Central memory CD8-positive, alpha-beta T cell (primary cell): ENCODE measurements around the gene MYO16.
"Not testable (repeated sequence)": the region's sequence is repeated elsewhere in the genome, so short reads cannot be mapped to it uniquely, and the experiment has no call there.

Source experiments
- ATAC-seq: fragments of 150-1000 bp; cut with Tn5 transposase; replicated peaks from 2 replicates; pipeline ENCODE4 v1.10.0; 2022; ENCODE audit warnings: mild to moderate bottlenecking, moderate FRiP score, moderate number of reproducible peaks; ENCODE audit not compliant: poor library complexity, severe bottlenecking; ENCODE audit errors: extremely low read depth
- DNase-seq, 2 donors: peaks; one replicate each; pipeline ENCODE4 v3.0.0; 2021; ENCODE audit warnings: low spot score in 2 of 2
- H3K27ac Mint-ChIP-seq: one replicate; pipeline ENCODE4 v1.8.0; 2022; ENCODE audit warnings: low read depth, mild to moderate bottlenecking, moderate library complexity, mixed read lengths
- H3K27me3 Mint-ChIP-seq: one replicate; pipeline ENCODE4 v1.8.0; 2022; ENCODE audit warnings: mixed read lengths
- H3K36me3 Mint-ChIP-seq: one replicate; pipeline ENCODE4 v1.8.0; 2022; ENCODE audit warnings: mild to moderate bottlenecking, moderate library complexity, mixed read lengths; ENCODE audit not compliant: insufficient read depth
- H3K4me1 Mint-ChIP-seq: one replicate; pipeline ENCODE4 v1.8.0; 2022; ENCODE audit warnings: mixed read lengths
- H3K4me3 Mint-ChIP-seq: one replicate; pipeline ENCODE4 v1.8.0; 2022; ENCODE audit warnings: mild to moderate bottlenecking, moderate library complexity, mixed read lengths
- H3K9me3 Mint-ChIP-seq: one replicate; pipeline ENCODE4 v1.8.0; 2022; ENCODE audit warnings: mixed read lengths

MYO16 gene

GRCh38 chr13:108760541-108760940, 131.1 kb downstream of the MYO16 start:
- H3K9me3 Mint-ChIP-seq, result no peaks in the 10 kb centered on the region
- no peak for DNase-seq
- no peak for ATAC-seq
- no peak overlapping the region for H3K4me3 Mint-ChIP-seq
- no peaks in the 10 kb centered on the region for H3K27me3 Mint-ChIP-seq
- H3K4me1 Mint-ChIP-seq, result no peaks in the 10 kb centered on the region
- peaks cover 2% of the 10 kb centered on the region for H3K36me3 Mint-ChIP-seq
- H3K27ac Mint-ChIP-seq, result no peak overlapping the region

DNA sequence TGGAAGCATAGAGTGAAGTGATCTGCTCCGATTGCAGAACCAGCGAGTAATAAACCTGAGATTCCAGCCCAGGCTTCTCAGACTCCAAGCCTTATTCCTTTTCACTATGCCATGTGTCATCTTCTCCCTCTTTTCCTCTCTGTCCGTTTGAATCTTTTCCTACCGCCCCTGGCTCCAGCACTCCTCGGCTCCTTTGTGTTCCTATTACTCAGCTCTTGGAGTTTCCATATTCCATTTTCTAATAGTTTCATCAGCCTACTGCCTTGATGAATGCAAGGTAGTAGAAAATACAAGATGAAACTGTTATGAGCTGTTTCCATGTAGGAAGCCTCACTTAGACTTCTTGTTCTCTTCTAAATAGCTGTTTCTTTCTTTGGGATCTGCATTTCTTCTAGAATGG, 138.6 kb downstream of the MYO16 start:
- no peak overlapping the region for H3K4me3 Mint-ChIP-seq
- no peaks in the 10 kb centered on the region for H3K27me3 Mint-ChIP-seq
- H3K9me3 Mint-ChIP-seq, result peaks cover 17% of the 10 kb centered on the region
- DNase-seq (no peak), ATAC-seq (no peak)
- no peaks in the 10 kb centered on the region for H3K4me1 Mint-ChIP-seq
- no peaks in the 10 kb centered on the region for H3K36me3 Mint-ChIP-seq
- H3K27ac Mint-ChIP-seq, result no peak overlapping the region

GRCh38 chr13:108769213-108770070, 140.0 kb downstream of the MYO16 start:
- Mint-ChIP-seq H3K4me3 (no peak overlapping the region), H3K27ac (no peak overlapping the region), H3K27me3 (no peaks in the 10 kb centered on the region), H3K4me1 (no peaks in the 10 kb centered on the region), H3K9me3 (peaks cover 17% of the 10 kb centered on the region), H3K36me3 (no peaks in the 10 kb centered on the region)
- DNase-seq (no peak), ATAC-seq (no peak)

DNA sequence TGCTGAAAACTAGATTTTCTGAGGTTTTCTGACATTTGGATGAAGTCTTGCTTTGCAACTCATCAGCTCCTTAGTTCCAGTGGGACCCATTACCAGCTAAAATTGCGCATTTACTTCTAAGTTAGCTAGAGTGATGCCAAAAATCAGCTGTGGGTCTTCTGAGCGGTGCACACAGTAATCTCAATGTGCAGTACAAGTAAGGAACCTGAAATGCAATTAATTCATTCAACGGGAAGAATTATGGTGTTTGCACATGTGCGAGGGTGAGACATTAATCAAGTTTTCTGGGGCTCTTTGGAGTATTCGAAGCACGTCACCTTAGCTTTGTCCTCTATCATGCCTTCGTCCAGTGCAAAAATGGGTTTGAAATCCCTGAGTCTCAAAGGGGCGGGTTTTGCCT, 146.2 kb downstream of the MYO16 start:
- no peaks in the 10 kb centered on the region for H3K27me3 Mint-ChIP-seq
- no peak overlapping the region for H3K4me3 Mint-ChIP-seq
- H3K4me1 Mint-ChIP-seq, result no peaks in the 10 kb centered on the region
- DNase-seq (no peak), ATAC-seq (no peak)
- H3K27ac Mint-ChIP-seq, result no peak overlapping the region
- H3K9me3 Mint-ChIP-seq, result peaks cover 6% of the 10 kb centered on the region
- no peaks in the 10 kb centered on the region for H3K36me3 Mint-ChIP-seq

GRCh38 chr13:108776650-108777049, 147.2 kb downstream of the MYO16 start:
- no peaks in the 10 kb centered on the region for H3K27me3 Mint-ChIP-seq
- peaks cover 6% of the 10 kb centered on the region for H3K9me3 Mint-ChIP-seq
- DNase-seq (no peak), ATAC-seq (no peak)
- no peak overlapping the region for H3K27ac Mint-ChIP-seq
- no peaks in the 10 kb centered on the region for H3K4me1 Mint-ChIP-seq
- no peak overlapping the region for H3K4me3 Mint-ChIP-seq
- H3K36me3 Mint-ChIP-seq, result no peaks in the 10 kb centered on the region

DNA sequence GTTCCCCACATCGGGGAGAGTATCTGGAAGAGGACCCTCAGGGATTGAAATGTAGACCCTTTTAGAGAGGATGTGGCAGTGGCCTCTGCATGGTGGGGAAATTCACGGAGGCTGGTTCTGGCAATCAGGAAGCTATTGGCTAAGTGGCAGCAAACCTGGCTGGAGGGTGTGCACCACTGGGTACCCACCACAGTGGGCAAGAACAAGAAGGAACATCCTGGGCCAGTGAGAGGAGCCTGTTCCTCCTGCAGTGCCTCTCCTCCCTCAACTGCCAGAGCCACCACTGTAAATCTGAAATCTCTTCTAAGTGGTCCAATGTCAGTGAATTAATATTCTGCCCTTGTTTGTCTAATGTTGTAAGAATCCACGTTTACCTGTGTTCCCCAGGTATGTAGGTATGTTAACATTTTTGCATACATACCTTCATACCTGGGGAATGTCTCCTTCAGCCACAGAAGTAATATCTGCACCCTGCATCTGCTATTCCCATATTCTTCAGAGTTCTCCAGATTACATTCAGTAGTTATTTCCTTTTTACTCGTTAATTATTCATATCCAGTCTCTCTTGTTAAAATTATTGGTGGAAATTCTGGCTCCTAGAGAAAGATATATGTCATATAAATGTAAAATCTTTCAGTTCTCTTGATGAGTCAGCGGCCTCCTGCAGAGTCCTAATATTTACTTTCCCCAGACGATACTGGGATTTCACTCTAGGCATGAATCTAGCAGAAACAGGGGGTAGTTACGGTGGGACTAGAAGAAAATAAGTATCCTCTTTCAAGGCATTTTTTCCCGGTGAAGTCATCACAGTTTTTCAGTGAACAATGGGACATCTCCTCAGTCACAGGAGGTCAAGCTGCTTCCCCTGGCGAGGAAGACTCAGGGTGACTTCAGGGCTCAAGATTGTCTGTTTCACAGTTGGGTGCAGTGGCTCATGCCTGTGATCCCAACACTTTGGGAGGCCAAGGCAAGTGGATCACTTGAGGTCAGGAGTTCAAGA, 148.3 kb downstream of the MYO16 start:
- H3K9me3 Mint-ChIP-seq, result no peaks in the 10 kb centered on the region
- ATAC-seq (no peak), DNase-seq (no peak)
- H3K27me3 Mint-ChIP-seq, result no peaks in the 10 kb centered on the region
- H3K27ac Mint-ChIP-seq, result no peak overlapping the region
- no peak overlapping the region for H3K4me3 Mint-ChIP-seq
- no peaks in the 10 kb centered on the region for H3K4me1 Mint-ChIP-seq
- no peaks in the 10 kb centered on the region for H3K36me3 Mint-ChIP-seq

GRCh38 chr13:108779308-108779707, 149.9 kb downstream of the MYO16 start:
- H3K36me3 Mint-ChIP-seq, result no peaks in the 10 kb centered on the region
- no peaks in the 10 kb centered on the region for H3K27me3 Mint-ChIP-seq
- no peak overlapping the region for H3K4me3 Mint-ChIP-seq
- ATAC-seq (no peak), DNase-seq (no peak)
- peaks cover 7% of the 10 kb centered on the region for H3K9me3 Mint-ChIP-seq
- H3K4me1 Mint-ChIP-seq, result no peaks in the 10 kb centered on the region
- H3K27ac Mint-ChIP-seq, result no peak overlapping the region

DNA sequence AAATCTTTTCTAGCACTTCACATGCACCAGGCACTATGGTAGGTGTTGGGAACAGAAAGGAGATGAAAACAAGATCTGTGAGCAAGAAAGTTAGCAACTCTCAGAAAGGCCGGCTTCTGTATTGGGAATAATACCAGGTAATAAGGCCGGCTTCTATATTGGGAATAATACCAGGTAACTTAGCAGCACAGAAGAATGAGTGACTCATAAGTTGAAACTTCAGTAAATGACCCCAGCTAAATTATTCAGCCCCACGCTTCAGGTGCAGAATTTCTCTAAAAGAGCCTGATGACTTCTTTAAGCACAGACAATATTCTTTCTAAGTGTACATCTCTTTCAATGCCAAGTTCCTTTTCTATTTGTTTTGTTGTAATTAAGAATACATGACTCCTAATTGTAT, 151.3 kb downstream of the MYO16 start:
- H3K4me3 Mint-ChIP-seq, result no peak overlapping the region
- no peak for DNase-seq
- H3K9me3 Mint-ChIP-seq, result peaks cover 13% of the 10 kb centered on the region
- no peaks in the 10 kb centered on the region for H3K36me3 Mint-ChIP-seq
- H3K27ac Mint-ChIP-seq, result no peak overlapping the region
- H3K4me1 Mint-ChIP-seq, result no peaks in the 10 kb centered on the region
- no peak for ATAC-seq
- H3K27me3 Mint-ChIP-seq, result no peaks in the 10 kb centered on the region

DNA sequence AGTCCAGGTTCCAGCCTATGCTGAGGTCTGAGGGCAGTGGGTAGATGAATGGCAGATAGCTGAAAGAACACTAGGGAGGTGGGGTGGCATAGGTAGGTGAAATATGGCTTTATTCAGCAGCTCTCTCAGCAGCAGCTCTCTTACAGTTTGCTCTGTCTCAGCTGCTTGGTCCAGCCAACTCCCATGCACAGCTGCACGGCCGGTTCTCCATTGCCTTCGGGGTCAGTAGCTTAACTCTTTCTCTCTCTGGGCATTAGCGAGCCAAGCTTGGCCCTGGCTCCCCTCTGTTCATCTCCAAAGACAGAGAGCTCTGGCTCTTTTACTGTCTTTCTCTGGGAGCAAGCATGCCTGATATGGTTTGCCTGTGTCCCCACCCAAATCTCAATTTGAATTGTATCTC, 151.9 kb downstream of the MYO16 start:
- ATAC-seq, result no peak
- Mint-ChIP-seq H3K9me3 (peaks cover 13% of the 10 kb centered on the region), H3K4me3 (no peak overlapping the region)

DNA sequence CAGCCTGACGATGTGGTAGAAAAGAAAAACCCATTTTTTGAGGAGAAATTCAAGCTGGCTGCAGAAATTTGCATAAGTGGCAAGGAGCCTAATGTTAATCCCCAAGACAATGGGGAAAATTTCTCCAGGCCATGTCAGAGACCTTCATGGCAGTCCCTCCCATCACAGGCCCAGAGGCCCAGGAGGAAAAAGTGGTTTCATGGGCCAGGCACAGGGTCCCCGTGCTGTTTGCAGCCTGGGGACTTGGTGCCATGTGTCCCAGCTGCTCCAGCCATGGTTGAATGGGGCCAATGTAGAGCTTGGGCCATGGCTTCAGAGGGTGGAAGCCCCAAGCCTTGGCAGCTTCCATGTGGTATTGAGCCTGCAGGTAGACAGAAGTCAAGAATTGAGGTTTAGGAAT, 153.1 kb downstream of the MYO16 start:
- not testable (repeated sequence) for H3K36me3 Mint-ChIP-seq, DNase-seq, ATAC-seq, H3K27me3 Mint-ChIP-seq, H3K4me3 Mint-ChIP-seq, H3K4me1 Mint-ChIP-seq, H3K27ac Mint-ChIP-seq
- peaks cover 13% of the 10 kb centered on the region for H3K9me3 Mint-ChIP-seq

More for the DNA sequence above, 151.9 kb downstream of the MYO16 start:
- no peak overlapping the region for H3K27ac Mint-ChIP-seq
- no peak for DNase-seq
- H3K27me3 Mint-ChIP-seq, result no peaks in the 10 kb centered on the region
- H3K4me1 Mint-ChIP-seq, result no peaks in the 10 kb centered on the region
- no peaks in the 10 kb centered on the region for H3K36me3 Mint-ChIP-seq

- H3K27me3 Mint-ChIP-seq, result no peaks in the 10 kb centered on the region
- H3K36me3 Mint-ChIP-seq, result no peaks in the 10 kb centered on the region
- H3K4me1 Mint-ChIP-seq, result no peaks in the 10 kb centered on the region
- peaks cover 19% of the 10 kb centered on the region for H3K9me3 Mint-ChIP-seq
- no peak overlapping the region for H3K27ac Mint-ChIP-seq
- ATAC-seq, result no peak
- DNase-seq, result no peak
- H3K4me3 Mint-ChIP-seq, result no peak overlapping the region
Observed at GRCh38 chr13:108785844-108786243, 156.4 kb downstream of the MYO16 start.

DNA sequence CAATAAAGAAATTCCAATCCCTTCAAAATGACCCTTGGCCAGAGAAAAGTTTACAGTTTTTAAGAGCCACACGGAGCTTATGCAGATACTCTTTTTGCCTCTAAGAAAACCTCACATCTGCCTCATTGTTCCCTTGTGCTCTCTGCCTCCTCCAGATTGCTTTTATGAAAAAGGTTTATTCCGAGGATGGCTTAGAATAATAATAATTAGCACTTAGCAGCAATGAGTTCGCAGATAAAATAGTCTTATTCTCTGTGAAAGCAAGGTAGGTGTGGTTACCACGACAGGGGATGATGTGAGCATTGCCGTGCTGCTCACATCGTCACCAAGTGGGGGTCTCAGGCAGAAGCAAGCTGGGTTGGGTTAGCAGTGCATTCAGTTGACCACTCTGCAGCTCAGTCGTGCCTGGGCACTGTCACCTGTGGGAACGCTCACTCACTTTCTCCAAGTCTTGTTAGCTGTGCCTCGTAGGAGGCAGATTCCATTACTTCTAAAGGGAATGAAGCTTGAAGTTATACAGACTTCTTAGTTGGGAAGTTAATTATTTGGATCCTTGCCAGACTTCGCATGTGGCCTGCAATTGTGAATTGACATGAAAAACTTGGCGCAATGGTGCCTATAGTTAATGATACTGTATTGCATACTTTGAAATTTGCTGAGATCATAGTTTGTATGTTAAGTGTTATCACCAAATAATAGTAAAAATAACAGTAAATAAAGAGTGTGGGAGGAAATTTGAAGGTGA, 157.2 kb downstream of the MYO16 start:
- no peak for ATAC-seq
- DNase-seq, result no peak
- Mint-ChIP-seq H3K4me1 (no peaks in the 10 kb centered on the region), H3K4me3 (no peak overlapping the region), H3K27ac (no peak overlapping the region), H3K36me3 (no peaks in the 10 kb centered on the region), H3K27me3 (no peaks in the 10 kb centered on the region), H3K9me3 (peaks cover 19% of the 10 kb centered on the region)
